HepG2 (cell line): ENCODE data around the gene NLGN2. TPM values are rescaled to one million over a fixed set of nuclear protein-coding genes. Genes with fewer than 3 reads are reported as not detected.

Experiments
- AKNA ChIP-seq: sonication (generic); formaldehyde crosslinking; IDR thresholded peaks from 2 replicates; pipeline ENCODE4 v1.4.0; 2020; ENCODE audit warnings: missing genetic modification reagents, borderline replicate concordance
- ARID4A ChIP-seq: sonication (generic); formaldehyde crosslinking; IDR thresholded peaks from 2 replicates; pipeline ENCODE4 v1.5.0; 2020; ENCODE audit warnings: mild to moderate bottlenecking, missing genetic modification reagents, borderline replicate concordance
- ATM ChIP-seq: fragments of 450-650 bp; IDR thresholded peaks from 2 replicates; pipeline ENCODE4 v1.7.1; 2017; ENCODE audit warnings: mild to moderate bottlenecking, borderline replicate concordance
- BORCS8-MEF2B ChIP-seq: sonication (generic); formaldehyde crosslinking; IDR thresholded peaks from 2 replicates; pipeline ENCODE4 v1.8.0; 2022; ENCODE audit warnings: mild to moderate bottlenecking, missing genetic modification reagents
- E2F5 ChIP-seq: sonication (generic); formaldehyde crosslinking; conservative IDR thresholded peaks from 2 replicates; pipeline ENCODE4 v1.4.0; 2020; ENCODE audit warnings: missing genetic modification reagents
- FOXJ3 ChIP-seq: sonication (generic); formaldehyde crosslinking; IDR thresholded peaks from 2 replicates; pipeline ENCODE4 v1.4.0; 2020; ENCODE audit warnings: missing genetic modification reagents, mild to moderate bottlenecking, borderline replicate concordance
- HMGXB3 ChIP-seq: sonication (generic); formaldehyde crosslinking; IDR thresholded peaks from 2 replicates; pipeline ENCODE4 v1.4.0; 2020; ENCODE audit warnings: missing genetic modification reagents, borderline replicate concordance
- MTF1 ChIP-seq: sonication (generic); formaldehyde crosslinking; IDR thresholded peaks from 2 replicates; pipeline ENCODE4 v1.5.0; 2020; ENCODE audit warnings: missing genetic modification reagents
- NR3C1 ChIP-seq: sonication (generic); formaldehyde crosslinking; IDR thresholded peaks from 2 replicates; pipeline ENCODE4 v1.4.0; 2020; ENCODE audit warnings: missing genetic modification reagents
- TP53 ChIP-seq: sonication (generic); formaldehyde crosslinking; conservative IDR thresholded peaks from 2 replicates; pipeline ENCODE4 v1.4.0; 2020; ENCODE audit warnings: missing genetic modification reagents
- ZNF10 ChIP-seq: sonication (generic); formaldehyde crosslinking; IDR thresholded peaks from 2 replicates; pipeline ENCODE4 v1.4.0; 2020; ENCODE audit warnings: mild to moderate bottlenecking, low read depth, missing genetic modification reagents, borderline replicate concordance
- ZNF124 ChIP-seq: sonication (generic); formaldehyde crosslinking; IDR thresholded peaks from 2 replicates; pipeline ENCODE4 v1.4.0; 2020; ENCODE audit warnings: missing genetic modification reagents
- ZNF317 ChIP-seq: sonication (generic); formaldehyde crosslinking; IDR thresholded peaks from 2 replicates; pipeline ENCODE4 v1.5.0; 2020; ENCODE audit warnings: mild to moderate bottlenecking, missing genetic modification reagents
- ZNF567 ChIP-seq: sonication (generic); formaldehyde crosslinking; IDR thresholded peaks from 2 replicates; pipeline ENCODE4 v1.8.1; 2023; ENCODE audit warnings: mild to moderate bottlenecking, missing genetic modification reagents, borderline replicate concordance
- polyA plus RNA-seq, 8 experiments: library from polyadenylated mRNA; depleted of rRNA in 3 of 8; stranded (reverse) in 7 of 8; unstranded in 1 of 8; fragments of >200 nt; fragmentation: Illumina TruSeq in 4 of 8; extraction: Trizol in 4 of 8; gene quantifications; 2 replicates each; pipeline versions ENCODE4 v1.2.1 to v1.2.3, GENCODE V29; 2011 to 2016; ENCODE audit warnings: low read depth in 4 of 8, missing spikeins in 1 of 8, mixed read lengths in 1 of 8; ENCODE audit not compliant: insufficient read depth in 1 of 8
- total RNA-seq, 5 experiments: library from RNA; depleted of rRNA; stranded (reverse); fragments of >200 nt; fragmentation: Illumina TruSeq; extraction: Trizol; gene quantifications; 2 replicates each; pipeline ENCODE4 v1.2.3, GENCODE V29; 2016; ENCODE audit warnings: low read depth in 1 of 5

The NLGN2 gene
- total and polyA plus RNA-seq, 2 of the 13 experiments (the other 11 are each of a cell fraction or from before 2014, with no cell fraction given) = 1.9 to 11.0 TPM

GRCh38 chr17:7394452-7395191 is 13.0 kb upstream of the NLGN2 start, which contains the start of gene PLSCR3 (continued):
- peak; percentile 51; the same call in 1 of the 2 replicates for TF ChIP-seq ARID4A (CRISPR knock-in tag)
- TF ChIP-seq HMGXB3 (CRISPR knock-in tag) = no peak
- no peak for TF ChIP-seq TP53 (CRISPR knock-in tag)
- TF ChIP-seq MTF1 = no peak
- TF ChIP-seq ATM = no peak
- no peak for TF ChIP-seq AKNA (CRISPR knock-in tag)
- no peak for TF ChIP-seq ZNF567
- TF ChIP-seq BORCS8-MEF2B (CRISPR knock-in tag) = peak; percentile 38; the same call in 1 of the 2 replicates
- TF ChIP-seq NR3C1 (CRISPR knock-in tag) = no peak
- TF ChIP-seq E2F5 (CRISPR knock-in tag) = no peak
- no peak for TF ChIP-seq ZNF317 (CRISPR knock-in tag)
- no peak for TF ChIP-seq FOXJ3 (CRISPR knock-in tag)
- TF ChIP-seq ZNF10 = no peak
- no peak for TF ChIP-seq ZNF124 (CRISPR knock-in tag)
